HepG2 (cell line): ENCODE measurements around the gene TEX22. TPM values are rescaled to one million over a fixed set of nuclear protein-coding genes. Genes with fewer than 3 reads are reported as not detected.

Source experiments
- AGO1 ChIP-seq: fragments of 200-400 bp; formaldehyde crosslinking; IDR thresholded peaks from 2 replicates; pipeline ENCODE4 v1.6.1; 2017; ENCODE audit warnings: mild to moderate bottlenecking, low read depth, low read length, moderate library complexity; ENCODE audit not compliant: poor library complexity, severe bottlenecking
- AHR ChIP-seq: IDR thresholded peaks from 2 replicates; pipeline ENCODE4 v1.6.1; 2018; ENCODE audit warnings: missing genetic modification reagents, missing compliant biosample characterization
- ATF7-NPFF ChIP-seq: sonication (generic); formaldehyde crosslinking; IDR thresholded peaks from 2 replicates; pipeline ENCODE4 v1.8.1; 2023; ENCODE audit warnings: mild to moderate bottlenecking, low read depth, missing genetic modification reagents, moderate library complexity
- BORCS8-MEF2B ChIP-seq: sonication (generic); formaldehyde crosslinking; IDR thresholded peaks from 2 replicates; pipeline ENCODE4 v1.8.0; 2022; ENCODE audit warnings: mild to moderate bottlenecking, missing genetic modification reagents
- CHD2 ChIP-seq: IDR thresholded peaks from 2 replicates; pipeline ENCODE4 v1.6.1; 2011; ENCODE audit warnings: low read depth, low read length, improper control_type of control experiment
- EHMT2 ChIP-seq: fragments of 200-600 bp; sonication (generic); IDR thresholded peaks from 2 replicates; pipeline ENCODE4 v1.7.0; 2017; ENCODE audit warnings: antibody characterized with exemption, low read depth, low read length, borderline replicate concordance
- ERF ChIP-seq: IDR thresholded peaks from 2 replicates; pipeline ENCODE4 v1.6.1; 2018; ENCODE audit warnings: missing biosample characterization, missing genetic modification reagents
- ETV6 ChIP-seq: sonication (generic); formaldehyde crosslinking; conservative IDR thresholded peaks from 2 replicates; pipeline ENCODE4 v1.4.0; 2020; ENCODE audit warnings: missing genetic modification reagents
- HDAC1 ChIP-seq: sonication (generic); formaldehyde crosslinking; IDR thresholded peaks from 2 replicates; pipeline ENCODE4 v1.5.1; 2020; ENCODE audit warnings: mild to moderate bottlenecking, missing genetic modification reagents
- IKZF1 ChIP-seq: fragments of 450-650 bp; IDR thresholded peaks from 2 replicates; pipeline ENCODE4 v1.7.1; 2016
- MIXL1 ChIP-seq: IDR thresholded peaks from 2 replicates; pipeline ENCODE4 v1.6.1; 2016
- MXD3 ChIP-seq: IDR thresholded peaks from 2 replicates; pipeline ENCODE4 v1.6.1; 2016; ENCODE audit warnings: mild to moderate bottlenecking, missing biosample characterization, missing genetic modification reagents
- POLR2A ChIP-seq, 2 experiments: IDR thresholded peaks; 2 replicates each; pipeline ENCODE4 v1.6.1; 2011; ENCODE audit warnings: low read depth in 2 of 2, low read length in 2 of 2, mild to moderate bottlenecking in 1 of 2, moderate library complexity in 1 of 2; ENCODE audit not compliant: insufficient read depth in 1 of 2
- SKI ChIP-seq: fragments of 450-650 bp; IDR thresholded peaks from one replicate; pipeline ENCODE4 v1.6.1; 2018; ENCODE audit warnings: mild to moderate bottlenecking; ENCODE audit not compliant: partially characterized antibody
- SOX13 ChIP-seq, 3 experiments: fragments of 450-650 bp in 1 of 3; sonication (generic) in 1 of 3; formaldehyde crosslinking in 1 of 3; IDR thresholded peaks in 2 of 3; conservative IDR thresholded peaks in 1 of 3; 2 replicates each; pipeline versions ENCODE4 v1.5.0 to v1.6.1; 2016 to 2020; ENCODE audit warnings: antibody characterized with exemption in 1 of 3, mild to moderate bottlenecking in 1 of 3, missing compliant biosample characterization in 1 of 3, missing genetic modification reagents in 1 of 3, moderate library complexity in 1 of 3
- TEAD3 ChIP-seq: optimal IDR thresholded peaks from 2 replicates; pipeline ENCODE3; 2016; ENCODE audit warnings: borderline replicate concordance
- ZFP1 ChIP-seq: IDR thresholded peaks from 2 replicates; pipeline ENCODE4 v1.6.1; 2016
- ZNF441 ChIP-seq: sonication (generic); formaldehyde crosslinking; IDR thresholded peaks from 2 replicates; pipeline ENCODE4 v1.7.0; 2021; ENCODE audit warnings: missing genetic modification reagents, borderline replicate concordance
- ZNF510 ChIP-seq: sonication (generic); formaldehyde crosslinking; IDR thresholded peaks from 2 replicates; pipeline ENCODE4 v1.4.0; 2020; ENCODE audit warnings: low read depth, mild to moderate bottlenecking, missing genetic modification reagents
- ZNF530 ChIP-seq: sonication (generic); formaldehyde crosslinking; IDR thresholded peaks from 2 replicates; pipeline ENCODE4 v1.5.0; 2020; ENCODE audit warnings: low read depth, mild to moderate bottlenecking, missing genetic modification reagents
- ZNF558 ChIP-seq: sonication (generic); formaldehyde crosslinking; IDR thresholded peaks from 2 replicates; pipeline ENCODE4 v1.9.0; 2022; ENCODE audit warnings: mild to moderate bottlenecking, missing genetic modification reagents, borderline replicate concordance
- ZNF639 ChIP-seq: conservative IDR thresholded peaks from 2 replicates; pipeline ENCODE4 v1.6.1; 2018; ENCODE audit warnings: missing genetic modification reagents
- polyA plus RNA-seq, 8 experiments: library from polyadenylated mRNA; depleted of rRNA in 3 of 8; stranded (reverse) in 7 of 8; unstranded in 1 of 8; fragments of >200 nt; fragmentation: Illumina TruSeq in 4 of 8; extraction: Trizol in 4 of 8; gene quantifications; 2 replicates each; pipeline versions ENCODE4 v1.2.1 to v1.2.3, GENCODE V29; 2011 to 2016; ENCODE audit warnings: low read depth in 4 of 8, missing spikeins in 1 of 8, mixed read lengths in 1 of 8; ENCODE audit not compliant: insufficient read depth in 1 of 8
- total RNA-seq, 5 experiments: library from RNA; depleted of rRNA; stranded (reverse); fragments of >200 nt; fragmentation: Illumina TruSeq; extraction: Trizol; gene quantifications; 2 replicates each; pipeline ENCODE4 v1.2.3, GENCODE V29; 2016; ENCODE audit warnings: low read depth in 1 of 5
- TF ChIP-seq, protein P1 (sequence below): IDR thresholded peaks from 2 replicates; pipeline ENCODE4 v1.6.1; 2012; ENCODE audit warnings: inconsistent platforms
- TF ChIP-seq, protein P2 (sequence below): sonication (generic); formaldehyde crosslinking; IDR thresholded peaks from 2 replicates; pipeline ENCODE4 v1.4.0; 2020; ENCODE audit warnings: missing genetic modification reagents
- TF ChIP-seq, protein P3 (sequence below): sonication (generic); formaldehyde crosslinking; IDR thresholded peaks from 2 replicates; pipeline ENCODE4 v1.4.0; 2020; ENCODE audit warnings: mild to moderate bottlenecking, missing genetic modification reagents

Gene TEX22
- total and polyA plus RNA-seq, 2 of the 13 experiments (the other 11 are each of a cell fraction or from before 2014, with no cell fraction given) = 0.07 to 0.27 TPM

- TF ChIP-seq ETV6 (CRISPR knock-in tag) = no peak
- TF ChIP-seq ATF7-NPFF (CRISPR knock-in tag) = peak; percentile 56
- TF ChIP-seq, protein P1, sequence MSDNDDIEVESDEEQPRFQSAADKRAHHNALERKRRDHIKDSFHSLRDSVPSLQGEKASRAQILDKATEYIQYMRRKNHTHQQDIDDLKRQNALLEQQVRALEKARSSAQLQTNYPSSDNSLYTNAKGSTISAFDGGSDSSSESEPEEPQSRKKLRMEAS = peak; percentile 68
- peak; percentile 92; the same call in 1 of the 2 replicates for TF ChIP-seq ZNF558
- TF ChIP-seq CHD2 = peak; percentile 73
- peak; percentile 48; the same call in 1 of the 2 replicates for TF ChIP-seq AHR (CRISPR knock-in tag)
- TF ChIP-seq, protein P2, sequence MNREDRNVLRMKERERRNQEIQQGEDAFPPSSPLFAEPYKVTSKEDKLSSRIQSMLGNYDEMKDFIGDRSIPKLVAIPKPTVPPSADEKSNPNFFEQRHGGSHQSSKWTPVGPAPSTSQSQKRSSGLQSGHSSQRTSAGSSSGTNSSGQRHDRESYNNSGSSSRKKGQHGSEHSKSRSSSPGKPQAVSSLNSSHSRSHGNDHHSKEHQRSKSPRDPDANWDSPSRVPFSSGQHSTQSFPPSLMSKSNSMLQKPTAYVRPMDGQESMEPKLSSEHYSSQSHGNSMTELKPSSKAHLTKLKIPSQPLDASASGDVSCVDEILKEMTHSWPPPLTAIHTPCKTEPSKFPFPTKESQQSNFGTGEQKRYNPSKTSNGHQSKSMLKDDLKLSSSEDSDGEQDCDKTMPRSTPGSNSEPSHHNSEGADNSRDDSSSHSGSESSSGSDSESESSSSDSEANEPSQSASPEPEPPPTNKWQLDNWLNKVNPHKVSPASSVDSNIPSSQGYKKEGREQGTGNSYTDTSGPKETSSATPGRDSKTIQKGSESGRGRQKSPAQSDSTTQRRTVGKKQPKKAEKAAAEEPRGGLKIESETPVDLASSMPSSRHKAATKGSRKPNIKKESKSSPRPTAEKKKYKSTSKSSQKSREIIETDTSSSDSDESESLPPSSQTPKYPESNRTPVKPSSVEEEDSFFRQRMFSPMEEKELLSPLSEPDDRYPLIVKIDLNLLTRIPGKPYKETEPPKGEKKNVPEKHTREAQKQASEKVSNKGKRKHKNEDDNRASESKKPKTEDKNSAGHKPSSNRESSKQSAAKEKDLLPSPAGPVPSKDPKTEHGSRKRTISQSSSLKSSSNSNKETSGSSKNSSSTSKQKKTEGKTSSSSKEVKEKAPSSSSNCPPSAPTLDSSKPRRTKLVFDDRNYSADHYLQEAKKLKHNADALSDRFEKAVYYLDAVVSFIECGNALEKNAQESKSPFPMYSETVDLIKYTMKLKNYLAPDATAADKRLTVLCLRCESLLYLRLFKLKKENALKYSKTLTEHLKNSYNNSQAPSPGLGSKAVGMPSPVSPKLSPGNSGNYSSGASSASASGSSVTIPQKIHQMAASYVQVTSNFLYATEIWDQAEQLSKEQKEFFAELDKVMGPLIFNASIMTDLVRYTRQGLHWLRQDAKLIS (CRISPR knock-in tag) = no peak
- peak; percentile 62; the same call in 1 of the 2 replicates for TF ChIP-seq ERF (CRISPR knock-in tag)
- no peak; the same call in 1 of the 2 replicates for TF ChIP-seq SOX13 (IDR thresholded peaks at IDR 0.05)
- peak in 1 of 2 experiments; percentile 49; a peak in 2 of 4 replicates for TF ChIP-seq SOX13 (CRISPR knock-in tag; conservative IDR thresholded peaks at IDR 0.05 in 1 of 2, IDR thresholded peaks at IDR 0.05 in 1 of 2)
- no peak; the same call in 1 of the 2 replicates for TF ChIP-seq ZFP1 (CRISPR knock-in tag)
- peak; percentile 21 for TF ChIP-seq AGO1
- TF ChIP-seq MIXL1 = 0 out of 2 replicates have a peak, but pooled peaks have one; percentile 13
- TF ChIP-seq ZNF639 (CRISPR knock-in tag) = peak; percentile 55; the same call in 1 of the 2 replicates
- no peak for TF ChIP-seq IKZF1
- TF ChIP-seq BORCS8-MEF2B (CRISPR knock-in tag) = no peak
- TF ChIP-seq, protein P3, sequence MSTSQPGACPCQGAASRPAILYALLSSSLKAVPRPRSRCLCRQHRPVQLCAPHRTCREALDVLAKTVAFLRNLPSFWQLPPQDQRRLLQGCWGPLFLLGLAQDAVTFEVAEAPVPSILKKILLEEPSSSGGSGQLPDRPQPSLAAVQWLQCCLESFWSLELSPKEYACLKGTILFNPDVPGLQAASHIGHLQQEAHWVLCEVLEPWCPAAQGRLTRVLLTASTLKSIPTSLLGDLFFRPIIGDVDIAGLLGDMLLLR = 0 out of 2 replicates have a peak, but pooled peaks have one; percentile 6
- 0 out of 2 replicates have a peak, but pooled peaks have one; percentile 27 for TF ChIP-seq ZNF441 (CRISPR knock-in tag)
- peak in 1 of 2 experiments; percentile 85 for TF ChIP-seq POLR2A (IDR thresholded peaks at IDR 0.05; ENCODE audit: insufficient read depth in 1 of 2, low read depth in 2 of 2, low read length in 2 of 2)
- TF ChIP-seq ZNF510 = no peak
- TF ChIP-seq ZNF530 = 0 out of 2 replicates have a peak, but pooled peaks have one; percentile 35
- peak; percentile 29 for TF ChIP-seq TEAD3
- TF ChIP-seq MXD3 (CRISPR knock-in tag) = peak; percentile 81; the same call in 1 of the 2 replicates
- TF ChIP-seq SKI = peak; percentile 29
- TF ChIP-seq HDAC1 = peak; percentile 67; the same call in 1 of the 2 replicates
- no peak for TF ChIP-seq EHMT2
These were observed at the start of gene TEX22 (continued) for GRCh38 chr14:105398044-105398725.
